CD1c-positive myeloid dendritic cell (primary cell): ENCODE data around the gene TMEM266.
A peak's percentile ranks its signal among the peaks of the same experiment; 100 is the strongest.

Source experiments
- DNase-seq: peaks from one replicate; pipeline ENCODE4 v3.0.0-alpha.2; 2016; ENCODE audit errors: extremely low spot score

The TMEM266 gene

GRCh38 chr15:76162036-76162398 lies 102.2 kb downstream of the TMEM266 start:
- DNase-seq, result no peak

- no peak for DNase-seq
These were observed 103.1 kb downstream of the TMEM266 start for GRCh38 chr15:76162784-76163456.

GRCh38 chr15:76163457-76164295 lies 103.9 kb downstream of the TMEM266 start:
- DNase-seq, result peak; percentile 61

GRCh38 chr15:76164602-76165001 lies 104.8 kb downstream of the TMEM266 start:
- DNase-seq, result no peak

- DNase-seq, result no peak
These were observed 106.2 kb downstream of the TMEM266 start for GRCh38 chr15:76165951-76166350.

GRCh38 chr15:76168237-76168984 lies 108.6 kb downstream of the TMEM266 start:
- no peak for DNase-seq

- DNase-seq, result peak; percentile 66
These were observed 109.2 kb downstream of the TMEM266 start for GRCh38 chr15:76169018-76169417.

- DNase-seq, result peak; percentile 90
These were observed 110.4 kb downstream of the TMEM266 start for GRCh38 chr15:76169911-76170800.

GRCh38 chr15:76172782-76173181 lies 113.0 kb downstream of the TMEM266 start:
- no peak for DNase-seq

GRCh38 chr15:76173317-76173834 lies 113.6 kb downstream of the TMEM266 start:
- DNase-seq, result no peak

GRCh38 chr15:76174654-76175053 lies 114.9 kb downstream of the TMEM266 start:
- no peak for DNase-seq

GRCh38 chr15:76175442-76175841 lies 115.7 kb downstream of the TMEM266 start:
- no peak for DNase-seq

- no peak for DNase-seq
These were observed 116.3 kb downstream of the TMEM266 start for GRCh38 chr15:76176059-76176458.

- DNase-seq, result no peak
These were observed 116.8 kb downstream of the TMEM266 start for GRCh38 chr15:76176487-76177085.

- DNase-seq, result no peak
These were observed 117.8 kb downstream of the TMEM266 start for GRCh38 chr15:76177491-76178040.

GRCh38 chr15:76178296-76179000 lies 118.7 kb downstream of the TMEM266 start:
- no peak for DNase-seq

- DNase-seq, result no peak
These were observed 119.2 kb downstream of the TMEM266 start for GRCh38 chr15:76179023-76179422.

- DNase-seq, result no peak
These were observed 120.5 kb downstream of the TMEM266 start for GRCh38 chr15:76180321-76180720.

- no peak for DNase-seq
These were observed 121.9 kb downstream of the TMEM266 start for GRCh38 chr15:76181705-76182107.
